ENCODE measurements around the gene SF3B3. TPM values are rescaled to one million over a fixed set of nuclear protein-coding genes. Genes with fewer than 3 reads are reported as not detected.

SF3B3 gene
- total RNA-seq, 1 experiment from 2014 or later = 475 TPM

- no peak for TF ChIP-seq NFYB (CRISPR knock-in tag; conservative IDR thresholded peaks at IDR 0.05; ENCODE audit: low read depth)
- TF ChIP-seq ERG (CRISPR knock-in tag; IDR thresholded peaks at IDR 0.05) = no peak
Measured at GRCh38 chr16:70556063-70556462, 32.4 kb downstream of the SF3B3 start (continued).

GRCh38 chr16:70561623-70562022 is 38.0 kb downstream of the SF3B3 start:
- DNase-seq (ENCODE audit: low spot score) = no peak
- H3K4me1 Mint-ChIP-seq = no peaks in the 10 kb centered on the region
- no peak for ATAC-seq
- H3K9me3 Mint-ChIP-seq = no peaks in the 10 kb centered on the region
- TF ChIP-seq OVOL2 (CRISPR knock-in tag; IDR thresholded peaks at IDR 0.05; ENCODE audit: borderline replicate concordance) = no peak
- TF ChIP-seq GRHL2 (CRISPR knock-in tag; IDR thresholded peaks at IDR 0.05; ENCODE audit: insufficient replicate concordance, severe bottlenecking) = no peak
- no peak for TF ChIP-seq PRRX2 (CRISPR knock-in tag; IDR thresholded peaks at IDR 0.05)
- no peak for TF ChIP-seq ZNF396 (CRISPR knock-in tag; IDR thresholded peaks at IDR 0.05; ENCODE audit: borderline replicate concordance)
- TF ChIP-seq FOXP1 (CRISPR knock-in tag; IDR thresholded peaks at IDR 0.05; ENCODE audit: borderline replicate concordance) = no peak
- no peak for TF ChIP-seq NR1H2 (CRISPR knock-in tag; IDR thresholded peaks at IDR 0.05)
- TF ChIP-seq ETV6 (CRISPR knock-in tag; IDR thresholded peaks at IDR 0.05) = no peak
- TF ChIP-seq CREM (CRISPR knock-in tag; IDR thresholded peaks at IDR 0.05) = no peak
- no peak for TF ChIP-seq MXD4 (CRISPR knock-in tag; IDR thresholded peaks at IDR 0.05; ENCODE audit: borderline replicate concordance)
- TF ChIP-seq USF1 (CRISPR knock-in tag; IDR thresholded peaks at IDR 0.05) = no peak
- TF ChIP-seq ZNF425 (CRISPR knock-in tag; conservative IDR thresholded peaks at IDR 0.05) = no peak
- TF ChIP-seq CBFB (CRISPR knock-in tag; IDR thresholded peaks at IDR 0.05; ENCODE audit: low read depth) = no peak
- no peak for TF ChIP-seq E2F4 (CRISPR knock-in tag; IDR thresholded peaks at IDR 0.05; ENCODE audit: borderline replicate concordance, low read depth)
- no peak for TF ChIP-seq IRF1 (CRISPR knock-in tag; IDR thresholded peaks at IDR 0.05)
- TF ChIP-seq STAT6 (CRISPR knock-in tag; conservative IDR thresholded peaks at IDR 0.05; ENCODE audit: low read depth) = no peak
- no peak for TF ChIP-seq GABPB1 (CRISPR knock-in tag; IDR thresholded peaks at IDR 0.05)
- H3K27me3 Mint-ChIP-seq (ENCODE audit: low read depth) = no peaks in the 10 kb centered on the region
- H3K27ac Mint-ChIP-seq = peak overlapping the region; percentile 13; the same call in 1 of the 2 replicates
- ChIA-PET POLR2A (no interaction called here), CTCF (interaction anchor here (0.8 to 2.4 kb wide), 3 partner anchors 23 to 294 kb away, joined by 3 to 10 read pairs (median 5); no protein-coding TSS in a partner anchor)
- no peak overlapping the region for H3K4me3 Mint-ChIP-seq
- H3K36me3 Mint-ChIP-seq = peaks cover 91% of the 10 kb centered on the region
